Smooth muscle cell (in vitro differentiated cells): ENCODE measurements around the gene TP53TG3. TPM values are rescaled to one million over a fixed set of nuclear protein-coding genes. Genes with fewer than 3 reads are reported as not detected.

ENCODE experiments used
- polyA plus RNA-seq: library from polyadenylated mRNA; unstranded; fragments of >200 nt; fragmentation: Nextera tagmentation; extraction: Ambion mirVana; gene quantifications from 2 replicates; pipeline ENCODE4 v1.2.1, GENCODE V29; 2016
- small RNA-seq: library from RNA; depleted of rRNA; stranded (forward); fragments of <200 nt; gene quantifications from one replicate; pipeline ENCODE3, GENCODE V24; 2014
- total RNA-seq: library from RNA; depleted of rRNA; stranded (reverse); fragments of >200 nt; gene quantifications from 2 replicates; pipeline ENCODE4 v1.2.3, GENCODE V29; 2014

The TP53TG3 gene
- total and polyA plus RNA-seq, 2 experiments from 2014 or later, result not detected

Small RNAs within 50 kb of the gene (small RNA-seq; reads per million reads assigned to genes)
- not detected for gene AC138907.6
